ENCODE measurements around the gene CA4.
A peak's percentile ranks its signal among the peaks of the same experiment; 100 is the strongest.
"Not testable (repeated sequence)": the region's sequence is repeated elsewhere in the genome, so short reads cannot be mapped to it uniquely, and the experiment has no call there.

Gene CA4

GRCh38 chr17:60173304-60173819, 23.6 kb downstream of the CA4 start:
- no peak overlapping the region for H2BK15ac ChIP-seq (ENCODE audit: low read depth, poor library complexity, severe bottlenecking)

GRCh38 chr17:60174035-60174434, 24.3 kb downstream of the CA4 start:
- H4K91ac ChIP-seq (ENCODE audit: low read length) = no peak overlapping the region
- no peak overlapping the region for H3K4me2 ChIP-seq (ENCODE audit: low read length, poor library complexity, severe bottlenecking)
- WGBS = 92% methylated on average over 3 of the region's 3 CpGs
- no peak overlapping the region for H2AFZ ChIP-seq (ENCODE audit: low read depth, low read length)
- no peak overlapping the region for H2BK120ac ChIP-seq (ENCODE audit: low read depth, low read length)
- H3K4me1 ChIP-seq (ENCODE audit: control insufficient read depth, insufficient read depth, low read depth, low read length) = no peaks in the 10 kb centered on the region
- H3K79me1 ChIP-seq (replicated peaks; ENCODE audit: low read length, poor library complexity, severe bottlenecking) = no peaks in the 10 kb centered on the region
- H3K9me3 ChIP-seq (ENCODE audit: control insufficient read depth, low read length) = no peaks in the 10 kb centered on the region
- H2AK5ac ChIP-seq (ENCODE audit: low read length, severe bottlenecking) = no peak overlapping the region
- H4K8ac ChIP-seq (ENCODE audit: low read length) = no peak overlapping the region
- no peak overlapping the region for H2BK12ac ChIP-seq (ENCODE audit: low read length in 2 of 2)
- H2BK5ac ChIP-seq (ENCODE audit: low read depth, low read length, poor library complexity, severe bottlenecking) = no peak overlapping the region
- no peak overlapping the region for H3K4ac ChIP-seq (ENCODE audit: low read depth in 1 of 2, low read length in 2 of 2)
- peak overlapping the region; percentile 16 for H3K9ac ChIP-seq (ENCODE audit: low read length)
- H3K23ac ChIP-seq (ENCODE audit: low read length in 2 of 2) = no peak overlapping the region
- peaks cover 8 to 21% of the 10 kb centered on the region in 2 experiments for H3K36me3 ChIP-seq (ENCODE audit: control insufficient read depth in 1 of 2, insufficient read depth in 2 of 2, low read depth in 1 of 2, low read length in 2 of 2)
- no peak for DNase-seq
- H3K27me3 ChIP-seq (ENCODE audit: control insufficient read depth in 1 of 2, insufficient read depth in 1 of 2, low read length in 2 of 2) = no peaks in the 10 kb centered on the region
- no peak overlapping the region for H2BK15ac ChIP-seq (ENCODE audit: low read depth, poor library complexity, severe bottlenecking)
- no peak overlapping the region for H3K4me3 ChIP-seq (ENCODE audit: insufficient read depth in 1 of 2, low read depth in 1 of 2, low read length in 2 of 2)
- H3K27ac ChIP-seq (ENCODE audit: low read length, poor library complexity, severe bottlenecking) = no peak overlapping the region
- no peak overlapping the region for H3K18ac ChIP-seq (ENCODE audit: low read depth in 1 of 2, low read length in 2 of 2)
- no peak overlapping the region for H3K14ac ChIP-seq (ENCODE audit: low read length in 2 of 2)

More at GRCh38 chr17:60173304-60173819, 23.6 kb downstream of the CA4 start:
- Histone ChIP-seq H3K9ac (ENCODE audit: low read length) (peak overlapping the region; percentile 16), H4K91ac (ENCODE audit: low read length) (no peak overlapping the region), H3K4me2 (ENCODE audit: low read length, poor library complexity, severe bottlenecking) (no peak overlapping the region), H2AK5ac (ENCODE audit: low read length, severe bottlenecking) (no peak overlapping the region), H2BK120ac (ENCODE audit: low read depth, low read length) (no peak overlapping the region), H3K4ac (ENCODE audit: low read depth in 1 of 2, low read length in 2 of 2) (no peak overlapping the region), H3K27me3 (ENCODE audit: control insufficient read depth in 1 of 2, insufficient read depth in 1 of 2, low read length in 2 of 2) (no peaks in the 10 kb centered on the region), H3K14ac (ENCODE audit: low read length in 2 of 2) (no peak overlapping the region), H3K9me3 (ENCODE audit: control insufficient read depth, low read length) (no peaks in the 10 kb centered on the region), H3K36me3 (ENCODE audit: control insufficient read depth in 1 of 2, insufficient read depth in 2 of 2, low read depth in 1 of 2, low read length in 2 of 2) (peaks cover 6 to 14% of the 10 kb centered on the region in 2 experiments), H3K18ac (ENCODE audit: low read depth in 1 of 2, low read length in 2 of 2) (no peak overlapping the region), H4K8ac (ENCODE audit: low read length) (no peak overlapping the region), H3K4me1 (ENCODE audit: control insufficient read depth, insufficient read depth, low read depth, low read length) (no peaks in the 10 kb centered on the region), H3K27ac (ENCODE audit: low read length, poor library complexity, severe bottlenecking) (no peak overlapping the region), H3K4me3 (ENCODE audit: insufficient read depth in 1 of 2, low read depth in 1 of 2, low read length in 2 of 2) (no peak overlapping the region), H2BK12ac (ENCODE audit: low read length in 2 of 2) (no peak overlapping the region), H3K79me1 (replicated peaks; ENCODE audit: low read length, poor library complexity, severe bottlenecking) (no peaks in the 10 kb centered on the region), H3K23ac (ENCODE audit: low read length in 2 of 2) (no peak overlapping the region), H2BK5ac (ENCODE audit: low read depth, low read length, poor library complexity, severe bottlenecking) (no peak overlapping the region), H2AFZ (ENCODE audit: low read depth, low read length) (no peak overlapping the region)
- peak; percentile 55 for DNase-seq
- WGBS = 51% methylated on average over 2 of the region's 2 CpGs

GRCh38 chr17:60174767-60175166, 25.0 kb downstream of the CA4 start:
- H3K27ac ChIP-seq (ENCODE audit: low read length, poor library complexity, severe bottlenecking); H2BK5ac ChIP-seq (ENCODE audit: low read depth, low read length, poor library complexity, severe bottlenecking); H3K4me1 ChIP-seq (ENCODE audit: control insufficient read depth, insufficient read depth, low read depth, low read length); H4K8ac ChIP-seq (ENCODE audit: low read length); H2BK12ac ChIP-seq (ENCODE audit: low read length in 2 of 2); H4K91ac ChIP-seq (ENCODE audit: low read length); H3K9ac ChIP-seq (ENCODE audit: low read length); H2BK120ac ChIP-seq (ENCODE audit: low read depth, low read length); H3K4me2 ChIP-seq (ENCODE audit: low read length, poor library complexity, severe bottlenecking); H3K4me3 ChIP-seq (ENCODE audit: insufficient read depth in 1 of 2, low read depth in 1 of 2, low read length in 2 of 2); H2AFZ ChIP-seq (ENCODE audit: low read depth, low read length); H3K4ac ChIP-seq (ENCODE audit: low read depth in 1 of 2, low read length in 2 of 2); H3K18ac ChIP-seq (ENCODE audit: low read depth in 1 of 2, low read length in 2 of 2); H3K27me3 ChIP-seq (ENCODE audit: control insufficient read depth in 1 of 2, insufficient read depth in 1 of 2, low read length in 2 of 2); H2AK5ac ChIP-seq (ENCODE audit: low read length, severe bottlenecking); H3K79me1 ChIP-seq (replicated peaks; ENCODE audit: low read length, poor library complexity, severe bottlenecking); H3K14ac ChIP-seq (ENCODE audit: low read length in 2 of 2); DNase-seq; H2BK15ac ChIP-seq (ENCODE audit: low read depth, poor library complexity, severe bottlenecking); H3K23ac ChIP-seq (ENCODE audit: low read length in 2 of 2); H3K9me3 ChIP-seq (ENCODE audit: control insufficient read depth, low read length): not testable (repeated sequence)
- WGBS = 97% methylated on average over 3 of the region's 6 CpGs
- H3K36me3 ChIP-seq (ENCODE audit: control insufficient read depth in 1 of 2, insufficient read depth in 2 of 2, low read depth in 1 of 2, low read length in 2 of 2) = peaks cover 11 to 26% of the 10 kb centered on the region in 2 experiments

GRCh38 chr17:60176763-60177162, 27.0 kb downstream of the CA4 start:
- H3K23ac ChIP-seq (ENCODE audit: low read length in 2 of 2); H3K27ac ChIP-seq (ENCODE audit: low read length, poor library complexity, severe bottlenecking); DNase-seq; H2BK15ac ChIP-seq (ENCODE audit: low read depth, poor library complexity, severe bottlenecking); H2AFZ ChIP-seq (ENCODE audit: low read depth, low read length); H2AK5ac ChIP-seq (ENCODE audit: low read length, severe bottlenecking); H2BK5ac ChIP-seq (ENCODE audit: low read depth, low read length, poor library complexity, severe bottlenecking); H3K4me1 ChIP-seq (ENCODE audit: control insufficient read depth, insufficient read depth, low read depth, low read length); H3K9me3 ChIP-seq (ENCODE audit: control insufficient read depth, low read length); H3K14ac ChIP-seq (ENCODE audit: low read length in 2 of 2); H3K4me2 ChIP-seq (ENCODE audit: low read length, poor library complexity, severe bottlenecking); H3K18ac ChIP-seq (ENCODE audit: low read depth in 1 of 2, low read length in 2 of 2); H3K79me1 ChIP-seq (replicated peaks; ENCODE audit: low read length, poor library complexity, severe bottlenecking); H4K8ac ChIP-seq (ENCODE audit: low read length); H4K91ac ChIP-seq (ENCODE audit: low read length); H3K4me3 ChIP-seq (ENCODE audit: insufficient read depth in 1 of 2, low read depth in 1 of 2, low read length in 2 of 2); H2BK120ac ChIP-seq (ENCODE audit: low read depth, low read length); H3K4ac ChIP-seq (ENCODE audit: low read depth in 1 of 2, low read length in 2 of 2); H2BK12ac ChIP-seq (ENCODE audit: low read length in 2 of 2); H3K9ac ChIP-seq (ENCODE audit: low read length); H3K27me3 ChIP-seq (ENCODE audit: control insufficient read depth in 1 of 2, insufficient read depth in 1 of 2, low read length in 2 of 2): not testable (repeated sequence)
- WGBS = 86% methylated on average over 5 of the region's 5 CpGs
- peaks cover 20 to 44% of the 10 kb centered on the region in 2 experiments for H3K36me3 ChIP-seq (ENCODE audit: control insufficient read depth in 1 of 2, insufficient read depth in 2 of 2, low read depth in 1 of 2, low read length in 2 of 2)
